Activated naive CD4-positive, alpha-beta T cell treated with anti-CD3 and anti-CD28 coated beads, Interleukin-2, amount 50 U/mL, for 16 hours (primary cell): ENCODE data around the gene LPIN3.

ENCODE experiments used
- DNase-seq: peaks from one replicate; pipeline ENCODE4 v3.0.0-alpha.2; 2020

LPIN3 gene

DNA sequence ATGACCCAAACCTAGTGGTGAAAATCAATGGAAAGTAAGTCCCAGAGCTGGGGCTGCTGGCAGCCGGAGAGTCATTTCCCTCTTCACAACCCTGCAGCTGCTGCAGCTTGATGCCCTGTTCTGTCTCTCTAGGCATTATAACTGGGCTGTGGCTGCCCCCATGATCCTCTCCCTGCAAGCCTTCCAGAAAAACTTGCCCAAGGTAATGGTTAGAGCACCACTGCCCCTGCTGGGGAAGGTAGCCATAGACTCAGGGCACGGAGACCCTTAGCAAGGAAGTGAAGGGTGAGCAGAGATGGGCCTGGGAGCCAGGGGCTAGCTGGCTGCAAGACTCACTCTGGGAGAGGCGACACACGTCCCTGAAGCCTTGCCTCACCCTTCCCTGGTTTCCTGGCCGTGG lies 12.0 kb downstream of the LPIN3 start:
- DNase-seq: no peak

DNA sequence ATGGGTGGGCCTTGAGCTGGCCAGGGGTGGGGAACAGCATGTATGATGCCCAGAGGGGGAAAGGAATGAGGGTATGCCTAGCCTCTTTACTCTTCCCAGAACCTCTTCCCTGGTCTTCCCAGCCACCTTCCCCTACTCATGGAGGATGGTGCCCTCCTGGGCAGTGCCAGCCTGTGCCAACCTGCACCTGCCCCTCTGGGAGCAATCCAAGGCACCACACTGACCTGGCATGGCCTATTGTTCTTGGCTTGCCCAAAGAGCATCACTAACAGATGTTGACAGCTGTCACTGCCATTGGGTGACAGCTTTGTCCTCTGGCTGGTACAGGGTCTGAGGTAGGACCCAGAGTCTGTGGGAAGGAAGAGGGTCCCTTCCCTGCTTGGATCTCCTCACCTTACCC lies 12.9 kb downstream of the LPIN3 start:
- DNase-seq: no peak

- no peak for DNase-seq
Measured at GRCh38 chr20:41355192-41355591, 14.6 kb downstream of the LPIN3 start.

- no peak for DNase-seq
Measured at GRCh38 chr20:41355598-41356203, 15.1 kb downstream of the LPIN3 start.

GRCh38 chr20:41356951-41357350 lies 16.3 kb downstream of the LPIN3 start:
- no peak for DNase-seq

DNA sequence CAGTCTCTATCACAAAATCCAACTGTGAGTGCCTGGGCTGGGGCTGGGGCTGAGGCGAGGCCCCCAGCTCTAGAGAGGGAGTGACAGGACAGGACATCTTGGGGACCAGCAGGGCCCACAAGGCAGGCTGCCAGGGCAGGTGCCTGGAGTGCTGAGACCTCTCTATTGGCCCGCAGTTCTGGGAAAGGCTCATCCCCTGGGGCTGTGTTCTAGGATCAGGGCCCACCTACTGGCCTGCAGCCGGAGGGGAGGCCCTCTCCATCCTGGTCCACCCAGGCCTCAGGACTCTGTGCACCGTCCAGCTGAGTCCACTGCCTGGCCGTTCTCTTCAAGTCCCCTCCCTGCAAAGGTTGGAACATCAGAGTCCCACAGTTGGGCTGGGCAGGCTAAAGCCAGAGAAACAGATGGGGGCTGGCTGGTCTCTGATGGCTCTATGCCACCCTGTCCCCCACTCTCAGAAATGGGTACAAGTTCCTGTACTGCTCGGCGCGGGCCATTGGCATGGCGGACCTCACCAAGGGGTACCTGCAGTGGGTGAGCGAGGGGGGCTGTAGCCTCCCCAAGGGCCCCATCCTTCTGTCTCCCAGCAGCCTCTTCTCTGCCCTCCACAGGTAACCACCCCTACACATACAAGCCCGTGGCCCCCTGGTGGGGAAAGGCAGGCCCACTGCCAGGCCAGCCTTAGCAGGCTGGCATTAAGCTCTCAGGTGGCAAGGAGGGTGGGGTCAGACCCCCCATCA lies 17.0 kb downstream of the LPIN3 start:
- no peak for DNase-seq

DNA sequence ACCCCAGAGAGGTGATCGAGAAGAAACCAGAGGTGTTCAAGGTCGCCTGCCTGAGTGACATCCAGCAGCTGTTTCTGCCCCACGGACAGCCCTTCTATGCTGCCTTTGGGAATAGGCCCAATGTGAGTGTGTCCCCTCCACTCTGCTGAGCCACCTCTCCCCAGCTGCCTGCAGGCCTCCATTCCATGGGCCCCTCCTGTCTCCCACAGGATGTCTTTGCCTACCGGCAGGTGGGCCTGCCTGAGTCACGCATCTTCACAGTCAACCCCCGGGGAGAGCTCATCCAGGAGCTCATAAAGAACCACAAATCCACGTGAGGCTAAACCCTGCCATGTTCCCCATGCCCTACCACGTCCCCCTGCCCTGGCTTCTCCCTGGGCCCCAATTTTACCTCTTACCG lies 17.6 kb downstream of the LPIN3 start:
- no peak for DNase-seq

DNA sequence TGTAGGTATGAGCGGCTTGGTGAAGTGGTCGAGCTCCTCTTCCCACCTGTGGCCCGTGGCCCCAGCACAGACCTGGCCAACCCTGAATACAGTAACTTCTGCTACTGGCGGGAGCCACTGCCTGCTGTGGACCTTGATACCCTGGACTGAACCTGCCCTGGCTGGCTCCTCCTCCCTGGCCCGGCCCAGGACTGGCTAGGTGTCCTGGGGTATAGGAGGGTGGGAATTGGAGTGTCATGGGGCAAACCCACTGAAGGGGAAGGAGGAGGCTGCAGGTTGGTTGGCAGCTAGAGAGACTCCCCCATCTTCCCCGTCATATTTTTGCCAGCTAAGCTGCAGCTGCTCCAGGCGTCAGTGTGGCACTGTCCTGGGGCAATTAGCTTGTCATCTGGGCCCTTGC lies 18.1 kb downstream of the LPIN3 start:
- no peak for DNase-seq

GRCh38 chr20:41359541-41360011 lies 19.0 kb downstream of the LPIN3 start:
- DNase-seq: no peak

DNA sequence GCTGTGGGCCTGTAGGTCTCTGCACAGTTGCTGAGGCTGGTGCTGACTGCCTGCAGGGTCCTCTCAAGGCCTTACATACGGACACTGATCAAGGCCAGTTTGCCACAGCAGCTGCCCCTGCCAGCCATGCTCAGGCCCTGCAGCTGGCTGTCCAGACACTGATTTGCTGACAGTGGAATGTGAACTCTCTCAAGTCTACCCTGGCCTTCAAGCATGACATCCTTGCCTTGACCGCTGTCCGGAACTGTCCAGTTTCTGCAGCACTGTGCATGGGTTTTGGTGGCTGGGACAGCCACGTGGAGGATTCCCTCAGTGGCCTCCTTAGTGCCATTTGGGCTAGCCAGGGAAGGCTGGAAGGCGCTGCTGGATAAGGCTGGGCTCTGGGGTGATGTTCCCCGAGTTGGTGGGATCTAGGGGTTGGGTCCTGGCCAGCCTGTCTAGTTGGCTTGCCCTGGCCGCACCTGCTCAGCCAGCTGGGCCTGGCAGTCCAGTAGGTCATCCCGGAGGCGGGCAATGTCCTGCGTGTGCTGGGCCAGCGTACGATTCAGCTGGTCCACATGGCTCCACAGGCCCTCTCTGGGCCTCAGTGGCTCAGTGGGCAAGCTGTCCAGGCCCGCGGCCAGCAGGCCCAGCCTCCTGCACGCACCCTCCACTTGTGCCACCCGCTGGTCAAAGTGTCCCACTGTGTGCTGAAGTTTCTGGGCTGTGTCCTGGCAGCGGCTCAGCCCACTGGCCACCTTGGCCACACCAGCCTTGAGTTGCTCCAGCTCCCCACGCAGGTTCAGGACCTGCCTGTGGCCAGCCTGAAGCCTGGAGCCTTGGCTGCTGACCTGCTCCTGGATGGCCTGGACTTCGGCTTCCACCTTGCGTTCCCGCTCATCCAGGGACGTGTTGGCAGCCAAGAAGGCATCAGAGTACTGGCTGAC lies 20.5 kb downstream of the LPIN3 start:
- no peak for DNase-seq

DNA sequence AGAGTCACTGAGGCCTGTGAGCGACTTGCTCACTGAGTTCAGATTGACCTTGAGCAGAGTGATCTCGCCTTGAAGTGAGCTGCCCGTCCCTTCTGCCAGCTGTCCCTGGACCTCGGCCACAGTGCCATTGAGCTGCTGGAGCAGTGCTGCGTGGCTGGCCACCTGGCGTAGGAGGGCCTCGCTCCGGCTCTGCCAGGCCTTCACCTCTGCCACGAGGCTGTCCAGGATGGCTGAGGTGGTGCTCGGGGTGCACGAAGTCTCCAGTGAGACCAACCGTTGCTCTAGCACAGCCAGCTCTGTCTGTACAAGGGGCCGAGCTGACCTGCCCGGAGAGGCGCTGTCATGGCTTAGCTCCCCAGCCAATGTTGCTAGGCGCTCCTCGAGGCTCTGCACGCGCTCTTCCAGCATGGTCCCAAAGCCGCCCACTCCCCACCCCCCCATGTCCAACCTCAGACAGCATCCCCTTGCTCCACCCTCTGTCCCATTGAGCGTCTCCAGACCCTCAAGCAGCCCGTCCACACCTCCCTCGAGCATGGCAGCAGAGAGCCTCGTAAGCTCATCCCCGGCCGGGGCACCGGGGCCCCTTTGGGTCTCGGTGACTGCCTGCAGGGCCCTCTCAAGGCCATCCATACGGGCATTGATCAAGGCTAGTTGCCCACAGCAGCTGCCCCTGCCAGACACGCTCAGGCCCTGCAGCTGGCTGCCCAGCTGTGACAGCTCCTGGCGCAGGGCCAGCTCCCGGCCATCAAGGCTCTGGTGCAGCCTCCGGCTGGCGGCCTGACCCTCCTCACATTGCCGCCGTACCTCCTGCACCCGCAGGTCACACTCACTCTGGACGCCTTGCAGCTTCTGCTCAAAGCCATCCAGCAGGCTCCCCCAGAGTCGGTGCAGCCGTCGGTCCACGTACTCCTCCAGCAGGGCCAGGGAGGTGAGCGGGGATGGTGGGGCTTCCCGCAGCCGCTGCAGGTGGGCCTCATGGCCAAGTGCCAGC lies 21.4 kb downstream of the LPIN3 start:
- DNase-seq: no peak

DNA sequence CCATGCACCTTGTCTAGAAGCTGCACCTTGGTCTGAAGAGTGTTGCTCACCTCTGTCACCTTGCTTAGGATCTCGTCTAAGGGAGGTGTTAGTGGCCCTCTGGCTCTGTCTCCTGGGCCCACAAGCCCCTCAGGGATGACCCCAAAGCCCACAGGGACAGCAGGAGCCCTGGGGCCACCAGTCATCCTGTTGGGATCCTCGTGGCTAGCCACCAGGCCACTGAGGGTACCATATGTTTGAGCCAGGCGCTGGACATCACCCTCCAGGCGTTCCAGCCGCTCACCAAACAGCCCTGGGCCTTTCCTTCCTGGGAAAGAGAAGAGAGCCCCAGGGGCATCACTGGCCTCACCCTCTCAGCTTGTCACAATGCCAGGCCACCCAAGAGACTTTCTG lies 22.1 kb downstream of the LPIN3 start:
- no peak for DNase-seq

DNA sequence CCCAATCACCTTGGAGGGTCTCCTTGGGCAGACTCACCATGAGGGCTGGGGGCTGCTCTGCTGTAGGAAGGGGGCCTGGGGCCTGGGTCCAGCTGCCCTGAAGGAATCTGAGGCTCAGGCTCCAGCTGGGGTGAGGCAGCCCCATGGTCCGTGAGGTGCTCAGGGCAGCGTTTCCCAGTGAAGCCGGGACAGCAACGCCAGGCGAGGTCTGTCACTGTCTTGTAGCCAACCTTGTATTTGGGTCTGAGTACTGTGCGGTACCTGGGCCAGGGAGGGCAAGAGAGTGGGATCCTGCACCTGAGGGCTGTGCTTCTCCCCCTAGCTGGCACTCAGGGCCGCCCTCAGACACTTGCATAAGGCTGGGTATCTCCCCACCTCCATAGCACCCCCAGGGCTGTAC lies 23.0 kb downstream of the LPIN3 start:
- DNase-seq: no peak

GRCh38 chr20:41364236-41364855 lies 23.7 kb downstream of the LPIN3 start:
- DNase-seq: no peak

GRCh38 chr20:41364967-41365765 lies 24.5 kb downstream of the LPIN3 start:
- DNase-seq: no peak

- DNase-seq: no peak
Measured at GRCh38 chr20:41365777-41366545, 25.3 kb downstream of the LPIN3 start.

DNA sequence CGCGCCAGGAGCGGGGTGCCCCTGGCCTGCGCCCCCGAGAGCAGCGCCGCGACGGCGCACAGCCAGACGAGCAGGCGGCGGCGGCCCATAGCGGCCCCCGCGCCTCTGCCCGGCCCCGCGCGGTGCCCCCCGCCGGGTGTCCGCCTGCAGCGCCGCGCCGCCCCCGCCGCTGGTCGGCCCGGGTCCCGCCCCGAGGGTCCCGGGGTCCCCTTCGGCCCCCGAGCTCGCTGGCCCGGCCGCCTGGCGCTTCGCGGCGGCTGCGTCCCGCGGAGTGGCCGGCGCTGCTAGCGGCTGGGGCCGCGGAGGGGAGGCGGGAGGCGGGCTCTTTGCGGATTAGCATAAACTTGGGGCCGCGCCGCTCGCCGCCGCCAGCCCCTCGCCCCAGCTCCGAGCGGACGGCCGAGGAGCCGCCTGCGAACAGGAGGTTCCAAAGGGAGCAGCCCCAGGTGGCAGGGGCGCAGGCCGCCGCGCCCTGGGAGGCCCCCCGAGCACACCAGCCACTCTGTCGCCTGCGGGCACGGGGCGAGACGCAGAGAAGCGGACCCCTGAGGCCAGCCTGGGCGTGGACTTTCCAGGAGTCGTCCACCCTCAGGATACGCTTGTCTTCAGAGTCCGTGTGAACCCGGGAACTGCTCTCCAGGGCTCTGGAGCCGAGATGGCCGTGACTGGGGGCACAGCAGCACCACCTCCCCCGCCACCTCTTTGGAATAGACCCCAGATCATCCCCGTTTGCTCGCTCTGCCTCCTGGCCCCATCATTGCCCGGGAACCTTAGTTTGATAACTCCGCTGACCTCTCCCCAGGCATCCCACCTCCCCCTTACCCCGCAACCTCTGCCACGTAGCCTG lies 26.1 kb downstream of the LPIN3 start, which contains the start of gene EMILIN3:
TSS of gene EMILIN3 (minus strand) at position 273 of the 847 bp plus-strand sequence. CDS start at position 89, 184 bp downstream.
- DNase-seq: no peak

DNA sequence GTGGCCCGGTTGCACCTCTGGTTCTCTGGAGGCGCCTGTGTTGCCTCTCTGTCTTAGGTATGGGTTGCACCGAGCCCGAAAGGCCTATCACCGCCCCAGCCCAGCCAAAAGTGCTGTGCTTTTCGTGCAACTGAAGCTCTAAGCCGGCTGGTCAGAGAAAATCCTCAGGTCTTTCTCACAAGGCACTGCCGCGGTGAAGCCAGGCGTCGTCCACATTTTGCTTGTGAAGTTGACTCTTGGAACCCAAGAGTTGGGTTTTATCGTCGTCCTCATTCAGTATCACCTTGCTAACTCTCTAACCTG lies 26.7 kb downstream of the LPIN3 start:
- no peak for DNase-seq

DNA sequence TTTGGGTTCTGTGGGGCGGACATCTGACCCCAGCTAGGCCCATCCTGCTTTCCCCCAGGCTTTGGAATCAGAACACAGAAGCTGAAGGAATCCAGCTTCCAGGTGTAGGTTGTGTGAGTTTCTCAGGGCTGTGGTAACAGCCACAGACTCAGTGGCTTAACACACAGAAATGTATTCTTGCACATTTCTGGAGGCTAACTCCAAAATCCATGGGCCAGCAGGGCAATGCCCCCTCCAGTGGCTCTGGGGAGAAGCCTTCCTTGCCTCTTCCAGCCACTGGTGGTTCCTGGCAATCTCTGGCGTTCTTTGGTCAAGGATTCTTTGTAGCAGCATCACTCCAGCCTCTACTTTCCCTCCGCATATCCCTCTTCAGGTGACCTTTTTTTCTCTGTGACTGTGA lies 27.3 kb downstream of the LPIN3 start:
- DNase-seq: no peak
